ENCODE data around the gene COL6A2.

DNA sequence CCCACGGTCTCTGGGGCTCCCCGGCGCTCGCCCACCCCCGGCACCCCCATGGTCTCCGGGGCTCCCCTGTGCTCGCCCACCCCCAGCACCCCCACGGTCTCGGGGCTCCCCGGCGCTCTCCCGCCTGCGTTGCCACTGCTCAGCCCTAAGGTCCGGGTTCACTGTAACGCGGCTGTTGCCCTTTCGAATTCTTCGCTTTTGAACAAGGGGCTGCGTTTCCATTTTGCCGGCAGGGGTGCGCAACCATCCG, 62.7 kb downstream of the COL6A2 start:
- TF ChIP-seq, protein P1, sequence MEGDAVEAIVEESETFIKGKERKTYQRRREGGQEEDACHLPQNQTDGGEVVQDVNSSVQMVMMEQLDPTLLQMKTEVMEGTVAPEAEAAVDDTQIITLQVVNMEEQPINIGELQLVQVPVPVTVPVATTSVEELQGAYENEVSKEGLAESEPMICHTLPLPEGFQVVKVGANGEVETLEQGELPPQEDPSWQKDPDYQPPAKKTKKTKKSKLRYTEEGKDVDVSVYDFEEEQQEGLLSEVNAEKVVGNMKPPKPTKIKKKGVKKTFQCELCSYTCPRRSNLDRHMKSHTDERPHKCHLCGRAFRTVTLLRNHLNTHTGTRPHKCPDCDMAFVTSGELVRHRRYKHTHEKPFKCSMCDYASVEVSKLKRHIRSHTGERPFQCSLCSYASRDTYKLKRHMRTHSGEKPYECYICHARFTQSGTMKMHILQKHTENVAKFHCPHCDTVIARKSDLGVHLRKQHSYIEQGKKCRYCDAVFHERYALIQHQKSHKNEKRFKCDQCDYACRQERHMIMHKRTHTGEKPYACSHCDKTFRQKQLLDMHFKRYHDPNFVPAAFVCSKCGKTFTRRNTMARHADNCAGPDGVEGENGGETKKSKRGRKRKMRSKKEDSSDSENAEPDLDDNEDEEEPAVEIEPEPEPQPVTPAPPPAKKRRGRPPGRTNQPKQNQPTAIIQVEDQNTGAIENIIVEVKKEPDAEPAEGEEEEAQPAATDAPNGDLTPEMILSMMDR (IDR thresholded peaks at IDR 0.05): no peak
- TF ChIP-seq ZBTB33 (IDR thresholded peaks at IDR 0.05; ENCODE audit: borderline replicate concordance, low read depth) (no peak), RFX5 (IDR thresholded peaks at IDR 0.05; ENCODE audit: low read length) (no peak), JUND (IDR thresholded peaks at IDR 0.05) (no peak), TAF1 (IDR thresholded peaks at IDR 0.05; ENCODE audit: borderline replicate concordance, low read depth, low read length) (no peak), SIN3A (IDR thresholded peaks at IDR 0.05; ENCODE audit: borderline replicate concordance, low read depth, low read length) (no peak), EZH2phosphoT487 (IDR thresholded peaks at IDR 0.05; ENCODE audit: borderline replicate concordance, low read depth) (no peak)

All from SK-N-SH (cell line).